Effector memory CD4-positive, alpha-beta T cell (primary cell): ENCODE results near the gene CABLES1.
"Not testable (repeated sequence)": the region's sequence is repeated elsewhere in the genome, so short reads cannot be mapped to it uniquely, and the experiment has no call there.

ENCODE experiments used
- DNase-seq, 3 donors: peaks; one replicate each; pipeline ENCODE4 v3.0.0-alpha.2; 2020
- H3K27ac ChIP-seq: 2 replicates; pipeline ENCODE4 v1.7.0; 2013; ENCODE audit warnings: mild to moderate bottlenecking, low read length, moderate library complexity; ENCODE audit not compliant: insufficient read depth, poor library complexity, severe bottlenecking
- H3K27me3 ChIP-seq: replicated peaks from 2 replicates; pipeline ENCODE4 v1.7.0; 2013; ENCODE audit warnings: mild to moderate bottlenecking, low read length; ENCODE audit not compliant: insufficient read depth, control insufficient read depth, poor library complexity, severe bottlenecking
- H3K36me3 ChIP-seq: 2 replicates; pipeline ENCODE4 v1.7.0; 2013; ENCODE audit warnings: mild to moderate bottlenecking, low read length, moderate library complexity; ENCODE audit not compliant: control insufficient read depth, insufficient read depth
- H3K4me1 ChIP-seq: 2 replicates; pipeline ENCODE4 v1.7.0; 2013; ENCODE audit warnings: low read length, mild to moderate bottlenecking; ENCODE audit not compliant: control insufficient read depth, insufficient read depth, poor library complexity, severe bottlenecking
- H3K4me3 ChIP-seq: 2 replicates; pipeline ENCODE4 v1.7.0; 2013; ENCODE audit warnings: low read length, low read depth, mild to moderate bottlenecking; ENCODE audit not compliant: insufficient read depth, poor library complexity, severe bottlenecking
- H3K9me3 ChIP-seq: 2 replicates; pipeline ENCODE4 v1.7.0; 2013; ENCODE audit warnings: mild to moderate bottlenecking, low read length, moderate library complexity; ENCODE audit not compliant: control insufficient read depth

CABLES1 gene

DNA sequence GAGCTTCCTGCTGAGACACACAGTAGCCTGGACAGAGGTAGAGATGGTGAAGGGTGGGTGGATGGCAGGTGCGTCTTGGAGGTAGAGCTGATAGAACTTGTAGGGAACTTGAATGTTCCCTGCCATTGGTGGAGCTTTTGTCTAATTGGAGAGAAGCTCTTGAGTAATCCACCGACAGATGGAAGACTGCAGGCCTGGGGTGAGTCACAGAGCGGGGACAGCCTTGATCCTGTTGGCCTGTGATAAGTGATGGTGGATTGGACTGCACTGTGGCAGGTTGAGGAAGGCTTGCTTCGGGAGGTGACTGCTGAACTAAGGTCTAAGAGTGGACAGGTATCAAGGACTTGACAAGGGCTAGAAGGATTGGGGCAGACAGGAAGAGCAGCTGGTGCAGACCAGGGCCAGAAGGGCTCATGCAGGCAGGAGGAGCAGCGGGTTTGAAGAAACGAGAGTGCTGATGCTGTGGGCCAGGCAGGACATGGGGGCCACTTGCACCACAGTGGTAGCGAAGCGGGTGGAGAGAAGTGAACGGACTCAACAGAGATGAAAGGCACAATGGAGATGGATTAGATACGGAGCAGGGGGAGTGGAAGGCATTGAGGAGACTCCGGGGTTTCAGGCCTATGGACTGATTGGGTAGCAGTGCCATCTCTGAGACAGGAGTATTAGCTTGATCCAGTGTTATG lies 16.3 kb downstream of the CABLES1 start:
- Histone ChIP-seq H3K36me3 (no peaks in the 10 kb centered on the region), H3K27me3 (no peaks in the 10 kb centered on the region)
- DNase-seq = no peak

DNA sequence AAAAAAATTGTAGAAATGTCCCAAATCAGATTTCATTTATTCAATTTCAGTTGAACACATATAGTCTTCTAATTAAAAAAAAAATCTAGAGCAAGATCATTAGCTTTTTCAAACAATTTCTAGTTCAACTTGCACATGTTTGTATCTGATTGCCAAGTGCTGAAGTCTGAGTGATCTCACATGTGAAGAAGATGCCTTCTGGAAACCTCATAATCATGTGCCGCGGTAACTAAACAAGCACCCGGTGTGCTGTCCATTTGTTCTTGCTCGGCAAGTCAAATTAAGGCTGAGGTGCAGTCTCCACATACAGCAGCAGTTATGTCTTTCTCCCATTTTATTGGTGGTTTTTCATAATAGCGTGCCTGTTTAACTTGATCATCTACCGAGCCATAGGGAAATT lies 18.7 kb downstream of the CABLES1 start:
- Histone ChIP-seq H3K27me3 (no peaks in the 10 kb centered on the region), H3K36me3 (no peaks in the 10 kb centered on the region), H3K4me1 (no peaks in the 10 kb centered on the region), H3K9me3 (no peaks in the 10 kb centered on the region), H3K27ac (no peak overlapping the region), H3K4me3 (no peak overlapping the region)
- no peak for DNase-seq

More for the DNA sequence above, 16.3 kb downstream of the CABLES1 start:
- Histone ChIP-seq H3K4me1 (no peaks in the 10 kb centered on the region), H3K4me3 (no peak overlapping the region), H3K27ac (no peak overlapping the region), H3K9me3 (no peaks in the 10 kb centered on the region)

DNA sequence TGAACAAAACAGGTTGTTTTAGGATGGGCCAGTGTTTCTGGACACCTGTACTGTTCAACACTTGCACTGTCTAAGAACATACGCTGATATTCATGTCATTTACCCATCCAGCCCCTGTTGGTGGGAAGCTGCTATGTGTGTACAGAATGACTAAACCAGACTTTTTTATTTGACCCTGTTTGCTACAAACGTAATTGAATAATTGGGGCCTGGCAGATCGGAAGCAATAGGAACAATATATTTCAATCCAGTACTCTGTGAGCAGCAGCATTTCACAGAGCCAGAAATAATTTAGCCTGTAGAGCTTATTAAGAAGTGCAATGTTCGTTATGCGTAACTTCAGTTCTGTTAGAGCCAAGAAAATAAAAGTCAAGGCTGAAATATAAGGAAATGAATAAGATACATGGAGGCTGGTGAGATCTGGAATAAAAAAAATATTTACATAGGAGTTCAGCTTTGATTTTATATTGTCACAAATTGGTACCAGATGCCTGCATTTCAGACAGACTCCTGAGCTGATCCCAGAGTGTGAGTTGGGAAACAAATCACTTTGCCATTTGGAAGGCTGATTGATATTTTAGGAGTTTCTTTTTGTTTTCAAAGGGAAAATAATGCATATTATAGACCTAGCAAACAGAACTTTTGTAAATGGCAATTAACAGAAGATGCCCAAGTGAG lies 19.7 kb downstream of the CABLES1 start:
- H3K4me3 ChIP-seq = no peak overlapping the region
- H3K9me3 ChIP-seq = no peaks in the 10 kb centered on the region
- no peaks in the 10 kb centered on the region for H3K4me1 ChIP-seq
- no peak for DNase-seq
- H3K27ac ChIP-seq = no peak overlapping the region
- H3K27me3 ChIP-seq = no peaks in the 10 kb centered on the region
- H3K36me3 ChIP-seq = no peaks in the 10 kb centered on the region

DNA sequence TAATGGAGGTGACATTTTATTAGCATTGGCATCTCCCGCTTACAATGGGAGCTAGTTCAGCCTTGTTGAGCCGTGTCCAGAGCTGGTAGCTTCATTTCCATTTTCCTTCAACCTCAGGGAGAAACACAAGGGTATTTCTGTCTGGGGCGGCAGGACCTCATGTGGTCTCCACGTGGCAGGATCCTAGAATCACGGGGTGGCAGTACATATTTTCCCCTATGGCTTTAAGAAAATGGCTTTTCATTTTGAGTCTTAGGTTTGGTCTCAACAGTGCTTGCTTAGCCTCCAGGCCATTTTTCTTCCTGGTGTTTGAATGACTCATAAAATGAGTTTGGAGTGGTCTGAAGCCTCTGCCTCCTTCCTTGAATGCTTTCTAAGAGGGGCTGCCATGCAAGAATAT lies 20.3 kb downstream of the CABLES1 start:
- no peaks in the 10 kb centered on the region for H3K27me3 ChIP-seq
- H3K27ac ChIP-seq = no peak overlapping the region
- no peak for DNase-seq
- no peaks in the 10 kb centered on the region for H3K4me1 ChIP-seq
- no peaks in the 10 kb centered on the region for H3K9me3 ChIP-seq
- no peaks in the 10 kb centered on the region for H3K36me3 ChIP-seq
- no peak overlapping the region for H3K4me3 ChIP-seq

DNA sequence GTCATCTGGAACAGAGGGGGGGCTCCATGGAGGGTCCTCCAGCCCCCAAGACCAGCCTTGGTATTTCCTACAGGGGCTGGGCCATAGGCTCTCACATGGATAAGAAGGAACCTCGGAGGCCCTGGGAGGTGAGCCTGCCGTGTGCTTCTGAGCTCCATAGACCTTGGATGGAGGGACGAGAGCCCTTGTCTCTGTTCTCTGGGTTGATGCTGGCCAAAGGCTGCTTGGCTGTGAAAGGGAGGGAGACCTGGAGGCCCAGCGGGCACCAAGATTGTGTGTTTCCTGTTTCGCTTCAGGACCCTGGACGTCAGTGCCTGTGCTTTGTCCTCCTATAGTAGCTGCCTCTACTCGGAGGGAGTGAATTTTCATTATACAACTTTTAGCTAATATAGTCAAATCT lies 20.8 kb downstream of the CABLES1 start:
- DNase-seq = no peak
- no peak overlapping the region for H3K27ac ChIP-seq
- no peaks in the 10 kb centered on the region for H3K36me3 ChIP-seq
- H3K4me3 ChIP-seq = no peak overlapping the region
- H3K9me3 ChIP-seq = no peaks in the 10 kb centered on the region
- H3K4me1 ChIP-seq = no peaks in the 10 kb centered on the region
- no peaks in the 10 kb centered on the region for H3K27me3 ChIP-seq

DNA sequence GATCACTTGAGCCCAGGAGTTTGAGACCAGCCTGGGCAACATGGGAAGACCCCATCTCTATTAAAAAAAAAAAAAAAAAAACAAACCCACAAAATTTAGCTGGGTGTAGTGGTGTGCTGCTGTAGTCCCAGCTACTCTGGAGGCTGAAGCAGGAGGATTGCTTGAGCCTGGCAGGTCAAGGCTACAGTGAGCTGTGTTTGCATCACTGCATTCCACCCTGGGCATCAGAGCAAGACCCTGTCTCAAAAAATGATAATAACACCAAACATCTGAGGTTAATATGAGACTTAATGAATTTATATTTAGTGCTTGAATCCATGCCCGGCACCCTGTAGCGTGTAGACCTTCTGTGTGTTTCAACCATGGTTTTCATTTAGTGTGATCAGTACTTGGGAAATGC lies 22.8 kb downstream of the CABLES1 start:
- Histone ChIP-seq H3K9me3 (no peaks in the 10 kb centered on the region), H3K27ac (no peak overlapping the region), H3K27me3 (no peaks in the 10 kb centered on the region), H3K36me3 (no peaks in the 10 kb centered on the region), H3K4me3 (no peak overlapping the region), H3K4me1 (no peaks in the 10 kb centered on the region)
- DNase-seq = no peak

DNA sequence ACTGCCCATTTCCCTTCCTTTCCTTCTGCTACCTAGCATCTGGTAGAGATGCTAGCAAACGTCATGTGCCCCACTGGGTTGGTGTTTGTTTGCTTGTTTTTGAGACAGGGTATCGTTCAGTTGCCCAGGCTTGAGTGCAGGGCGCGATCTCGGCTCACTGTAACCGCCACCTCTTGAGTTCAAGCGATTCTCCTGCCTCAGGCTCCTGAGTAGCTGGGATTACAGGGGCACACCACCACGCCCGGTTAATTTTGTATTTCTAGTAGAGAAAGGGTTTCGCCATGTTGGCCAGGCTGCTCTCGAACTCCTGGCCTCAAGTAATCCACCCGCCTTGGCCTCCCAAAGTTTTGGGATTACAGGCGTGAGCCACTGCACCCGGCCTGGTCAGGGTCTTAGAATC lies 23.6 kb downstream of the CABLES1 start:
- not testable (repeated sequence) for DNase-seq, H3K4me3 ChIP-seq, H3K4me1 ChIP-seq, H3K27ac ChIP-seq, H3K36me3 ChIP-seq, H3K9me3 ChIP-seq, H3K27me3 ChIP-seq

DNA sequence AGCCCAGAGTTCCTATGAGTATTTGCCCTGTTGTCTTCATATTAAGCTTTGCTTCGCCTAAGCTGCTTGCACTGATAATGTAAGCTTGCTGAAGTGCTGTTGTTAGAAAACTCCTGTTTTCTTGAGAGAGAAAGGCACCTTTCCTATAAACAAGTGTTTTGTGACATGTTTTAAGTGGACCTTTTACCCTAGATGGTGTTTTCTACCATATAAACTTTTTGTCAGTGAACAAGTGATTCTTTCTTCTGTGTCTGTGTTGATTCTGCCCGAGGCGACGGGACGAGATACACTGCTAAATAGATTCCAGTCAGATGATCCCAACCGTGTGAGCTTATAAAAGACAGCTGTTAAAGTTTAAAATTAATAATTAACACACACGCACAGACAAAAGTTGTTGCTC lies 24.1 kb downstream of the CABLES1 start:
- Histone ChIP-seq H3K27ac (no peak overlapping the region), H3K9me3 (no peaks in the 10 kb centered on the region), H3K4me1 (no peaks in the 10 kb centered on the region), H3K36me3 (no peaks in the 10 kb centered on the region), H3K27me3 (no peaks in the 10 kb centered on the region), H3K4me3 (no peak overlapping the region)
- no peak for DNase-seq

DNA sequence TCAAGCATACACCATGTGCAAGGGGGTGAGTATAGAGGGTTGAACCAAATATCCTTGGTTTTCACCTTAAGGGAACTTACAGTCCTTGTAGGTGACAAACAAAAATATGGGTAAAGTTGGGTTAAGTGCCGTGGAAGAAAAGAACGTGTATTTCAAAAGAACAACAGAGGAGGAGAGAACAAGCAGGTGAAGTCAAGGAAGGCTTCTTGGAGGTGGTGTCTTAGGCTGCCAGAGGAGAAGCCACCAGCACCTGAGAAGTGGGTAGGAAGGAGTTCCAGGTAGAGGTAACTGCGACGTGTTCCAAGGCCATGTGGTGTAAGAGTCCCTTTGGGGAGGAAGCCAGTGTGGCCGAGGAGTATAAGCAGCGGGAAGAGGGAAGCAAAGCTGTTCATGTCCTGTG lies 27.2 kb downstream of the CABLES1 start:
- Histone ChIP-seq H3K4me3 (no peak overlapping the region), H3K4me1 (no peaks in the 10 kb centered on the region), H3K27ac (no peak overlapping the region), H3K36me3 (no peaks in the 10 kb centered on the region), H3K9me3 (no peaks in the 10 kb centered on the region), H3K27me3 (no peaks in the 10 kb centered on the region)
- no peak for DNase-seq

DNA sequence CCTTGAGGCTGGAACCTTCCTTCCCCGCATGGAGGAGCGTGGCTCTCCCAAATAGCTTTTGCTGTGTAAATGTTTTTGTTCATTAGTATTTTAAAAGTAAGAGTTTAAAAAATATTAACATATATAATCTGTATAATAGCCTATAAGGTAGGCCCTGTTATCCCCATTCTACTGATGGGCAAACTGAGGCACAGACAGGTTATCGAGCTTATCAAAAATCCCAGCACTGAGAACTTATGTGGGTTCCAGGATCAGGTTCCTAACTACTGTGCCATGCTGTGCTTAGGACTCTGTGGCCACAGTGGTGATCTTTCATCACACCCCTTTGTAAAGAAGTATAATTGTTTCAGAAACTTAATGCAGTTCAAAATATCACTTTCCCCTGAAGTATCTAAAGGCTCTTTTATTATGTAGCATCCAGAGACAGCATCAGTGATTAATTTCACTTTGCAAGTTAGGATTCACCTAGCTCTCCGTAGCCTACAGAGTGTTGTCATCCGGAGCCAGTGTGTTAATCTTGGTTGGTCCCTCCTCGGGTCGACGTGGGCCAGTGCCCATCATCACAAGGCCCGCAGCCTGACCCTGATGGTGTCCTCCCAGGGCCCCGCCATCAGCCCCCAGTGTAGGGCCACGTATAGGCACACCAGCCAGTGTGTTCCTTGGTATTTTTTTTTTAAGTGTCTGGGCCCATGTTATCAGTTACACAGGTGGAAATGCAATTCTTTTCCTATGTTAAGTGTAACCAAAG lies 28.7 kb downstream of the CABLES1 start:
- H3K4me1 ChIP-seq = no peaks in the 10 kb centered on the region
- H3K27me3 ChIP-seq = no peaks in the 10 kb centered on the region
- H3K27ac ChIP-seq = no peak overlapping the region
- no peak overlapping the region for H3K4me3 ChIP-seq
- no peak for DNase-seq
- no peaks in the 10 kb centered on the region for H3K36me3 ChIP-seq
- H3K9me3 ChIP-seq = no peaks in the 10 kb centered on the region
